GM19099 (cell line): ENCODE measurements around the gene GNG4.

Source experiments
- POLR2A ChIP-seq: IDR thresholded peaks from 3 replicates; pipeline ENCODE4 v1.6.1; 2011; ENCODE audit warnings: low read depth; ENCODE audit not compliant: insufficient read length; ENCODE audit errors: extremely low read depth

Gene GNG4

GRCh38 chr1:235516862-235517446 is 132.6 kb downstream of the GNG4 start:
- TF ChIP-seq POLR2A: no peak

- TF ChIP-seq POLR2A: no peak
These were observed 133.6 kb downstream of the GNG4 start for GRCh38 chr1:235515844-235516512.

- no peak for TF ChIP-seq POLR2A
These were observed 135.9 kb downstream of the GNG4 start for GRCh38 chr1:235513495-235514366.

- no peak for TF ChIP-seq POLR2A
These were observed 137.9 kb downstream of the GNG4 start for GRCh38 chr1:235511470-235512240.

GRCh38 chr1:235510823-235511222 is 138.8 kb downstream of the GNG4 start:
- TF ChIP-seq POLR2A: no peak

- TF ChIP-seq POLR2A: no peak
These were observed 142.0 kb downstream of the GNG4 start for GRCh38 chr1:235507623-235508022.

GRCh38 chr1:235504494-235505222 is 144.9 kb downstream of the GNG4 start:
- peak; percentile 72 for TF ChIP-seq POLR2A

GRCh38 chr1:235504122-235504493 is 145.5 kb downstream of the GNG4 start, which contains the start of gene B3GALNT2:
B3GALNT2 (minus strand) TSS chr1:235504452; CDS start chr1:235504252, 200 bp downstream.
- TF ChIP-seq POLR2A: peak; percentile 63

GRCh38 chr1:235503403-235504121 is 146.0 kb downstream of the GNG4 start:
- TF ChIP-seq POLR2A: no peak

- TF ChIP-seq POLR2A: no peak
These were observed 146.8 kb downstream of the GNG4 start for GRCh38 chr1:235502601-235503402.

GRCh38 chr1:235500971-235501540 is 148.5 kb downstream of the GNG4 start:
- TF ChIP-seq POLR2A: no peak
